Spinal cord (tissue), 10 donors: Measurements from ENCODE around the gene LRRC3B. TPM values are rescaled to one million over a fixed set of nuclear protein-coding genes. Genes with fewer than 3 reads are reported as not detected.

Experiments
- DNase-seq, 6 donors: peaks; one replicate each; pipeline versions ENCODE4 v3.0.0 to v3.0.0-alpha.2; 2013 to 2015; ENCODE audit warnings: low spot score in 6 of 6, low read depth in 4 of 6
- H3K27ac ChIP-seq: one replicate; pipeline ENCODE4 v1.5.1; 2013; ENCODE audit warnings: low read depth, low read length, control low read depth
- H3K27me3 ChIP-seq: one replicate; pipeline ENCODE4 v1.6.1; 2013; ENCODE audit warnings: low read length; ENCODE audit not compliant: control insufficient read depth, insufficient read depth
- H3K36me3 ChIP-seq: one replicate; pipeline ENCODE4 v1.6.1; 2013; ENCODE audit warnings: low read length; ENCODE audit not compliant: control insufficient read depth, insufficient read depth
- H3K4me1 ChIP-seq: one replicate; pipeline ENCODE4 v1.6.1; 2013; ENCODE audit warnings: low read length; ENCODE audit not compliant: control insufficient read depth, insufficient read depth
- H3K4me3 ChIP-seq: one replicate; pipeline ENCODE4 v1.5.1; 2013; ENCODE audit warnings: low read depth, low read length, control low read depth
- H3K9me3 ChIP-seq: one replicate; pipeline ENCODE4 v1.6.1; 2013; ENCODE audit warnings: low read length; ENCODE audit not compliant: control insufficient read depth, insufficient read depth
- WGBS: methylation state at CpG from one replicate; pipeline ENCODE4 v1.1.5; 2013; ENCODE audit warnings: missing lambda C conversion rate; ENCODE audit not compliant: insufficient coverage; 5-methylcytosine and 5-hydroxymethylcytosine counted together
- polyA plus RNA-seq, 2 donors: library from polyadenylated mRNA; unstranded; fragments of 120-200 nt; gene quantifications; one replicate each; pipeline ENCODE4 v1.2.1, GENCODE V29; 2013; ENCODE audit not compliant: insufficient read length in 2 of 2
- total RNA-seq, 2 donors: library from RNA; depleted of rRNA in 1 of 2; stranded (reverse); fragments of 120-200 nt in 1 of 2; fragments of >200 nt in 1 of 2; gene quantifications; one replicate each; pipeline versions ENCODE4 v1.2.3 to v1.2.4, GENCODE V29; 2013 to 2014
- donor health status: healthy.

The LRRC3B gene
- total and polyA plus RNA-seq, 4 donors = 18.7 to 67.9 (median 42.2) TPM

DNA sequence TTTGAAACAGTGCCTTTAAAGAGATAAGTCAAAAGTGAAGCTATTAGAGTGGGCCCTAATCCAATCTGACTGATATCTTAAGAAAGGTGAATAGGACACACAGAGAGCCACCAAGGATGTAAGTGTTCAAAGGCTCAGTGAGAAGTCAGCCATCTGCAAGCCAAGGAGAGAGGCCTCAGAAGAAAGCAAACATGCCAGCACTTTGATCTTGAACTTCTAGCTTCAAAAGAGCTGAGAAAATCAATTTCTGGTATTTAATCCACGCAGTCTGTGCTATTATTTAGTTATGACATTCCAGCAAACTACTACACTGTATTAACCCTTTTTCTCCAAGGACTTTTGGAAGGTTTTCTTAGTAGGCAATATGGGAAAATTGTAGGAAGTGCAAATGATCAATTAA is 95.7 kb downstream of the LRRC3B start:
- no CpG with 5 or more reads among the region's 1 CpG for WGBS
- Histone ChIP-seq H3K4me1 (no peaks in the 10 kb centered on the region), H3K27ac (no peak overlapping the region), H3K9me3 (peaks cover 2% of the 10 kb centered on the region), H3K27me3 (no peaks in the 10 kb centered on the region), H3K36me3 (no peaks in the 10 kb centered on the region), H3K4me3 (no peak overlapping the region)
- DNase-seq = no peak

GRCh38 chr3:26719134-26719533 is 96.6 kb downstream of the LRRC3B start:
- Histone ChIP-seq H3K4me1 (no peaks in the 10 kb centered on the region), H3K36me3 (no peaks in the 10 kb centered on the region), H3K27ac (no peak overlapping the region), H3K9me3 (peaks cover 2% of the 10 kb centered on the region), H3K4me3 (no peak overlapping the region), H3K27me3 (no peaks in the 10 kb centered on the region)
- DNase-seq = peak in 4 of 6 donors; percentile 19 to 80 (median 54)
- 0% methylated on average over 1 of the region's 4 CpGs for WGBS

- WGBS = no CpG with 5 or more reads among the region's 2 CpGs
These were observed 98.5 kb downstream of the LRRC3B start for GRCh38 chr3:26721047-26721446.

GRCh38 chr3:26731843-26732242 is 109.3 kb downstream of the LRRC3B start:
- WGBS = no CpG with 5 or more reads among the region's 1 CpG
- H3K27me3 ChIP-seq = no peaks in the 10 kb centered on the region
- DNase-seq = no peak
- H3K4me3 ChIP-seq = no peak overlapping the region
- no peak overlapping the region for H3K27ac ChIP-seq
- H3K9me3 ChIP-seq = no peaks in the 10 kb centered on the region
- H3K4me1 ChIP-seq = no peaks in the 10 kb centered on the region
- no peaks in the 10 kb centered on the region for H3K36me3 ChIP-seq

More at GRCh38 chr3:26721047-26721446, 98.5 kb downstream of the LRRC3B start:
- Histone ChIP-seq H3K27ac (no peak overlapping the region), H3K4me1 (no peaks in the 10 kb centered on the region), H3K27me3 (no peaks in the 10 kb centered on the region), H3K36me3 (no peaks in the 10 kb centered on the region), H3K9me3 (peaks cover 2% of the 10 kb centered on the region), H3K4me3 (no peak overlapping the region)
- DNase-seq = no peak

- Histone ChIP-seq H3K36me3 (no peaks in the 10 kb centered on the region), H3K4me3 (no peak overlapping the region), H3K27ac (no peak overlapping the region), H3K4me1 (no peaks in the 10 kb centered on the region), H3K9me3 (no peaks in the 10 kb centered on the region), H3K27me3 (no peaks in the 10 kb centered on the region)
- DNase-seq = no peak
- WGBS = no CpG with 5 or more reads among the region's 2 CpGs
These were observed 127.7 kb downstream of the LRRC3B start for GRCh38 chr3:26750263-26750662.

DNA sequence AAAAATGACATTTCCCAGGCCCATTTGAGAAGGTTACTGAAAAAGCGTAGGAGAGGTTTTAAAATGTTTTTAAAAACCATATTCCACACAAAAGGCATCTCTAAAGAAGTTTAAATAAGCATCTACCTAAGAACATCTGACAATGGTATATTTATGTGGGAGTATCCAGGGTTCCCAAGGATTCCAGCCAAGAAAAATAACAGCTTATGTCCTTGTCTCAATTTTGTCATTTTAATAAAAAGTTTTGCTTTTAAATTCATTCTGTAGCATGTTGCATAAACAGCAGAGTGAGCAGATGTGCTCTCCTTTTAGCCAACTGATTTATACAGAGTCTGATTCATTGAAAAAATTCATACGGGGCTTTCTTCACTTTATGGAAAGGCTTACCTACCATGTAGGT is 129.9 kb downstream of the LRRC3B start:
- Histone ChIP-seq H3K4me1 (no peaks in the 10 kb centered on the region), H3K9me3 (no peaks in the 10 kb centered on the region), H3K4me3 (no peak overlapping the region), H3K27ac (no peak overlapping the region), H3K27me3 (no peaks in the 10 kb centered on the region), H3K36me3 (no peaks in the 10 kb centered on the region)
- DNase-seq = no peak
- no CpG with 5 or more reads among the region's 2 CpGs for WGBS

DNA sequence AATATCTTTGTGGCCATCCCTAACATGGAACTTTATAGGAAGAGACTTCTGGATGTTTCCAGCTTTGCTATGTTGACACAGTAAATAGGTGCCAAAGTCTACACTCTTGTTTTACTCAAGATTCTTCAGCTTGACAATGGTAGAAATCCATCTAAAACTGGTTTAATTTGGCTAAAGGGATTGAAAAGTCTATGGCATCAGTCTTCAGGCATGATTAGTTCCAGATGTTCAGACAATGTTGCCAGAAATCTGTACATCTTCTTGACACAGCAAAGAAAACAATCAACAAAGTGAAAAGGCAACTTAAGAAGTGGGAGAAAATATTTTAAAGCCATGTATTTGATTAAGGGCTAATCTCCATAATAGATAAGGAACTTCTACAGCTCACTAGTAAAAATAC is 130.5 kb downstream of the LRRC3B start:
- peak in 1 of 6 donors; percentile 22 for DNase-seq
- H3K27me3 ChIP-seq = no peaks in the 10 kb centered on the region
- no peak overlapping the region for H3K4me3 ChIP-seq
- no peaks in the 10 kb centered on the region for H3K36me3 ChIP-seq
- no peaks in the 10 kb centered on the region for H3K9me3 ChIP-seq
- H3K27ac ChIP-seq = no peak overlapping the region
- H3K4me1 ChIP-seq = no peaks in the 10 kb centered on the region

GRCh38 chr3:26757978-26758377 is 135.4 kb downstream of the LRRC3B start:
- no peak overlapping the region for H3K27ac ChIP-seq
- no peaks in the 10 kb centered on the region for H3K9me3 ChIP-seq
- no peaks in the 10 kb centered on the region for H3K36me3 ChIP-seq
- no peak for DNase-seq
- no peak overlapping the region for H3K4me3 ChIP-seq
- no peaks in the 10 kb centered on the region for H3K27me3 ChIP-seq
- no peaks in the 10 kb centered on the region for H3K4me1 ChIP-seq
